Thoracic aorta (tissue), 2 donors: Measurements from ENCODE around the gene SLC22A6. TPM values are rescaled to one million over a fixed set of nuclear protein-coding genes. Genes with fewer than 3 reads are reported as not detected.

ENCODE experiments used
- ATAC-seq: fragments of 150-250 bp; one replicate; pipeline ENCODE4 v1.8.0; 2017; ENCODE audit warnings: low read depth; ENCODE audit not compliant: insufficient number of reproducible peaks, low FRiP score
- DNase-seq: peaks from one replicate; pipeline ENCODE4 v3.0.0-alpha.2; 2020; ENCODE audit warnings: low spot score
- H3K27ac ChIP-seq, 2 donors: fragments of 200-600 bp; sonication (generic); 1 replicate in 1 of 2; 2 replicates in 1 of 2; pipeline ENCODE4 v1.5.1; 2016; ENCODE audit warnings: mild to moderate bottlenecking in 2 of 2, moderate library complexity in 2 of 2
- H3K27me3 ChIP-seq: fragments of 200-600 bp; sonication (generic); replicated peaks from 2 replicates; pipeline ENCODE4 v1.6.0; 2016; ENCODE audit warnings: mild to moderate bottlenecking; ENCODE audit not compliant: insufficient read depth
- H3K36me3 ChIP-seq: fragments of 200-600 bp; sonication (generic); one replicate; pipeline ENCODE4 v1.5.1; 2016
- H3K4me1 ChIP-seq, 2 donors: fragments of 200-600 bp; sonication (generic); 1 replicate in 1 of 2; 2 replicates in 1 of 2; pipeline versions ENCODE4 v1.5.1 to v1.6.0; 2016; ENCODE audit warnings: low read depth in 2 of 2, mild to moderate bottlenecking in 1 of 2; ENCODE audit not compliant: control insufficient read depth in 1 of 2
- H3K4me3 ChIP-seq: fragments of 200-600 bp; sonication (generic); 2 replicates; pipeline ENCODE4 v1.5.1; 2016; ENCODE audit warnings: mild to moderate bottlenecking
- H3K9me3 ChIP-seq: fragments of 200-600 bp; sonication (generic); 2 replicates; pipeline ENCODE4 v1.5.1; 2016
- total RNA-seq, 2 donors: library from RNA; depleted of rRNA; stranded (reverse); fragments of >200 nt; gene quantifications; one replicate each; pipeline versions ENCODE4 v1.1.0 to v1.2.3, GENCODE V29; 2016
- TF ChIP-seq, protein P1 (sequence below): fragments of 200-600 bp; sonication (generic); IDR thresholded peaks from one replicate; pipeline ENCODE4 v1.5.1; 2019; ENCODE audit warnings: antibody characterized with exemption

The SLC22A6 gene
- total RNA-seq, 2 donors from 2014 or later = not detected

DNA sequence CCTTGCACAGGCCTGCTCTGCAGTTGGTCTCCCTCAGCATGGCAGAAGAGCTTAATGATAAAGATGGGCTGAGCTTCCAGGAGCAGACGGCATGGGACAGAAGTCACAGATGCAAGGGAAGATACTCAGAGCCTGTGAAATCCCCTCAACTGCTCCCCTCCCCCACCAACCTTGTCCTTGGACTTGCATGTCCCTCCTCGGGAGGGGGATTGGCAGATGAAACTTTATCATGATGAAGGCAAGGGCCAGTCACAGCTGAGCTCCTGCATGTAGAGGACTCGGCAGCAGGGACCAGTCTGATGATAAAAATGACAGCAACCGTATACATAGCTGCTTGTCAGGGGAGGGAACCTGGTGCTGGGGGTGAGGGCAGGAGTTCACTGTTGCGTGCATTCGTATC is 37.7 kb upstream of the SLC22A6 start:
- H3K27me3 ChIP-seq = no peaks in the 10 kb centered on the region
- H3K9me3 ChIP-seq = no peaks in the 10 kb centered on the region
- ATAC-seq = no peak
- no peaks in the 10 kb centered on the region for H3K4me1 ChIP-seq
- DNase-seq = no peak
- H3K4me3 ChIP-seq = no peak overlapping the region
- TF ChIP-seq, protein P1, sequence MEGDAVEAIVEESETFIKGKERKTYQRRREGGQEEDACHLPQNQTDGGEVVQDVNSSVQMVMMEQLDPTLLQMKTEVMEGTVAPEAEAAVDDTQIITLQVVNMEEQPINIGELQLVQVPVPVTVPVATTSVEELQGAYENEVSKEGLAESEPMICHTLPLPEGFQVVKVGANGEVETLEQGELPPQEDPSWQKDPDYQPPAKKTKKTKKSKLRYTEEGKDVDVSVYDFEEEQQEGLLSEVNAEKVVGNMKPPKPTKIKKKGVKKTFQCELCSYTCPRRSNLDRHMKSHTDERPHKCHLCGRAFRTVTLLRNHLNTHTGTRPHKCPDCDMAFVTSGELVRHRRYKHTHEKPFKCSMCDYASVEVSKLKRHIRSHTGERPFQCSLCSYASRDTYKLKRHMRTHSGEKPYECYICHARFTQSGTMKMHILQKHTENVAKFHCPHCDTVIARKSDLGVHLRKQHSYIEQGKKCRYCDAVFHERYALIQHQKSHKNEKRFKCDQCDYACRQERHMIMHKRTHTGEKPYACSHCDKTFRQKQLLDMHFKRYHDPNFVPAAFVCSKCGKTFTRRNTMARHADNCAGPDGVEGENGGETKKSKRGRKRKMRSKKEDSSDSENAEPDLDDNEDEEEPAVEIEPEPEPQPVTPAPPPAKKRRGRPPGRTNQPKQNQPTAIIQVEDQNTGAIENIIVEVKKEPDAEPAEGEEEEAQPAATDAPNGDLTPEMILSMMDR = no peak
- no peak overlapping the region for H3K27ac ChIP-seq
- H3K36me3 ChIP-seq = no peaks in the 10 kb centered on the region

DNA sequence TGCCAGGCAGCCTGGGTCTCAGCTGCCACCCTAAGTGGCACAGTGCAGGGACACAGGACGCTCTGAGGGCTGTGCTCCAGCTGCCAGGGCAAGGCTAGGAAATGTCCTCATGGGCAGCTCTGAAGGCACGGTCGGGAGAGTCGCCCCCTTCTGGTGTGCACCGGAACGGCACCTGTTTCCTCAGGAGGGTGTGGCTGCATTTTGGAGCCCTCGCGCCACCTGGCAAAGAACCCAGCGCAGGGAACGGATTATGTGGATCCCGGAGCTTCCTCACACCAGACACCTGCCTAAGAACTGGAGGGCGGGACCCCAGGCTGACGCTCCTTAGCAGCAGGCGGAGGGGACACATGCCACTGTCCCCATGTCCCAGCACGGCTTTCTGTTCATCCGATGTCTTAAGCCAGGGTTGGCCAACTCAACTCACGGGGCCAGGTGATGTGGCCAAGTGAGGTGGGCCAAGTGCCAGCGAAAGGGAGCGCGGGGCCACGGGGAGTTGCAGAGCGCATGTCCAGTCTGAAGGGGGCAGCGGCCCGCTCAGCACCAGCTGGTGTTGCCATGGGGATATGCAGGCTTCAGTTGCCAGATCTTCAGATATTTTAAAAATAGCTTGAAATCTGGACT is 36.0 kb upstream of the SLC22A6 start:
- DNase-seq (no peak), ATAC-seq (no peak)
- no peaks in the 10 kb centered on the region for H3K9me3 ChIP-seq
- H3K4me1 ChIP-seq = no peaks in the 10 kb centered on the region
- no peak overlapping the region for H3K27ac ChIP-seq
- no peaks in the 10 kb centered on the region for H3K36me3 ChIP-seq
- H3K4me3 ChIP-seq = no peak overlapping the region
- no peaks in the 10 kb centered on the region for H3K27me3 ChIP-seq
- TF ChIP-seq, protein P1 = no peak

DNA sequence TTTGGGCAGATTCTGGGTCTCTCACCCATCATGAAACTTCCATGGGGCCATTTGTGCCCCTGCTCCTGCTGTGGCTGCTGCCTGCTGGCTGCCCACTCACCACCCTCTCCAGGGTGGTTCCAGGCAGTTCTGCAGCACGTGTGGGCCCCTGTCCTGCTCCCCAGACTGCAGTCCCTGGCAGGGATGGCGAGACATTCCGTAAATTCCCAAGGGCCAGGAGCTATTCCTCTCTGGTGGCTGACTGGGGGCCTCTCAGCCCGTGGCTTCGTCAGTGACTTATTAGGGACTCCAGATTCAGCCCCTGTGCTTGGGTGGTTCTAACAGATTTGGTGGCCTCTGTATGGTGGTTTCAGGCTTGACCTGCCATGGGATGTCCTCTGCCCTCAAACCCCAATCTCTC is 34.7 kb upstream of the SLC22A6 start:
- no peaks in the 10 kb centered on the region for H3K36me3 ChIP-seq
- H3K27ac ChIP-seq = no peak overlapping the region
- no peaks in the 10 kb centered on the region for H3K4me1 ChIP-seq
- TF ChIP-seq, protein P1 = no peak
- H3K27me3 ChIP-seq = no peaks in the 10 kb centered on the region
- no peaks in the 10 kb centered on the region for H3K9me3 ChIP-seq
- no peak overlapping the region for H3K4me3 ChIP-seq
- ATAC-seq (no peak), DNase-seq (no peak)

DNA sequence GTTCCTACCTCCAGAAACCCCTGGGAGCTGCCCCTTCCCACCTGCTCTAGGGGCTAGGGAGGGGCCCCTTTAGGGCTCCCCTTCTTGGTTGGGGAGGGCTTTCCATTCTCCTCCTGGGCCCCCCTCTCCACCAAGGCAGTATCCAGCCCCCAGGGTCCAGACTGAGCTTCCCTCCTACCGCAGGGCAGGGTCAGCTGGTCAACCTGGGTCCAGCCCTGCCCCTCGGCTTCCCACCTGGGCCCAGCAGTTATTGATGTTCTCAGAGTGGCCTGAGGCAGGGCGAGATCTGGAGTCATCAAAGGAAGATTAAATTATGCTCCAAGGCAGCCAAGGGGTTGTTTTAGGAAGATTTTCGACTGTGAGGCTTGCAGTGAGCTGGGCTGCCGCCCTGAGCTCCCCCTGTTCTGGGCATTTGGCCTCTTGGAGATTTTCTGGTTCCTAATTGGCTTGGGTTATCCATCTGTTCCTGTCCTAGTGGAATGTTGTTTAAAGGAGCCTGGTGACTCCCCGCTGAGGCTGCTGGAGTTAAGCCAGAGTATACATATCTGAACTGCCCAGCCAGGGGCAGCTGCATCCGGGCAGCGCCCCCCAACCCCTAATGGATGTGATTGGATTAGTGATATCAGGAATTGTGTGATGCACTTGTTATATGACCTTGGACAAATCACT is 32.7 kb upstream of the SLC22A6 start:
- DNase-seq (no peak), ATAC-seq (no peak)
- TF ChIP-seq, protein P1 = no peak
- Histone ChIP-seq H3K9me3 (no peaks in the 10 kb centered on the region), H3K4me1 (no peaks in the 10 kb centered on the region), H3K36me3 (no peaks in the 10 kb centered on the region), H3K4me3 (no peak overlapping the region), H3K27ac (no peak overlapping the region), H3K27me3 (no peaks in the 10 kb centered on the region)

DNA sequence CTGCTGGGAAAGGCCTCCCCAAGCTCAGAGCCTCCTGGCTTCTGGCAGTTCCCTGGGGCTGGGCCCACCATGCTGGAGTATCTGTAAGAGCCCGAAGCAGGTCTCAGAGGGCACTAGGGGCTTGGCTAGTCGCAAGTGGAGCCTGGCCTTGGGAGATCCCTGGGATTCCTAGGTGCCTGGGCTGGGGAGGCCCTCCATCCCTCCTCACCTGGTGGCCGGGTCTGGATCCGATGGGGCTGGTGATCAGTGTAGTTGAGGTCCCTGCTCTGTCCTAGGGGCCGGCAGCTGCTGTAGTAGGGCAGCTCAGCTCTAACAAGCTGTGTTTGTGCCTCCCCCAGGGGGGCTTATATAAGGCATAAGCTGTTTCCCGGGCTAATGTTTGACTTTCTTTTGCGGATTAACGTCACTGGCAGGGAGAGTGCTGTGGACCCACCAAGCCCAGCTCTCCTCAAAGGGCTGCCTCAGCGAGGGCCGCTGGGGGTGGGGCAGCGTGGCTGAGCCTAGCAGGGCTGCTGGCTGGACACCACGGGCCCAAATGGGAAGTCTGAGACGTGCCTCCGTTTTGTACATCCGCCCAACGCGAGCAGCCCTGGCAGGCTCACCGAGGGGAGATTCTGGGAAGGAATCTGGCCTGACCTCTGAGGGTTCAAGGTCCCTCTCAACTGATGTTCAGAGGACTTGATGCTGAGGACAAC is 30.9 kb upstream of the SLC22A6 start, which contains the start of gene SLC22A8:
Gene SLC22A8, minus strand, starts transcription at position 321 of the 695 bp plus-strand sequence. CDS start 883 bp downstream, outside the sequence.
- Histone ChIP-seq H3K27me3 (no peaks in the 10 kb centered on the region), H3K36me3 (no peaks in the 10 kb centered on the region), H3K4me3 (no peak within 1 kb of the TSS), H3K9me3 (no peaks in the 10 kb centered on the region), H3K27ac (no peak within 1 kb of the TSS), H3K4me1 (no peaks in the 10 kb centered on the region)
- DNase-seq (no peak), ATAC-seq (no peak)
- TF ChIP-seq, protein P1 = no peak
